ENCODE data around the gene USH1C. TPM values are rescaled to one million over a fixed set of nuclear protein-coding genes. Genes with fewer than 3 reads are reported as not detected.

Gene USH1C
- polyA plus RNA-seq, 3 donors, result not detected

GRCh38 chr11:17489751-17490150 lies 54.5 kb downstream of the USH1C start:
- no peak for TF ChIP-seq CTCF (IDR thresholded peaks at IDR 0.05)
- 100% methylated on average over 2 of the region's 5 CpGs for WGBS (ENCODE audit: insufficient coverage)
- no peaks in the 10 kb centered on the region for H3K27me3 ChIP-seq (ENCODE audit: control insufficient read depth in 2 of 2, insufficient read depth in 2 of 2, low read length in 2 of 2)
- intact Hi-C loops (cut with micrococcal nuclease), result no loop called here
- no peak overlapping the region for H3K4me3 ChIP-seq (replicated peaks in 1 of 3; ENCODE audit: low read depth in 2 of 3, low read length in 3 of 3)
- no peak overlapping the region for H3K27ac Mint-ChIP-seq
- H3K27ac ChIP-seq (ENCODE audit: low read depth in 1 of 2, low read length in 2 of 2), result no peak overlapping the region
- H3K4me1 Mint-ChIP-seq, result no peaks in the 10 kb centered on the region
- H2AFZ ChIP-seq (ENCODE audit: insufficient read depth, low read depth, low read length, poor library complexity, severe bottlenecking), result no peak overlapping the region
- H4K20me1 ChIP-seq (ENCODE audit: insufficient read depth, low read length), result no peaks in the 10 kb centered on the region
- H3K4me3 Mint-ChIP-seq, result no peak overlapping the region
- no peaks in the 10 kb centered on the region for H3K9me3 ChIP-seq (replicated peaks in 1 of 2; ENCODE audit: control insufficient read depth in 1 of 2, insufficient read depth in 1 of 2, low read length in 2 of 2)
- no peaks in the 10 kb centered on the region for H3K9me3 Mint-ChIP-seq
- peaks cover 3 to 4% (median 3%) of the 10 kb centered on the region in 3 donors for H3K27me3 Mint-ChIP-seq (ENCODE audit: low read depth in 3 of 3)
- no peak for DNase-seq
- no peaks in the 10 kb centered on the region for H3K4me1 ChIP-seq (ENCODE audit: control insufficient read depth in 1 of 2, insufficient read depth in 2 of 2, low read length in 2 of 2)
- H3K36me3 ChIP-seq (replicated peaks in 1 of 2; ENCODE audit: control insufficient read depth in 1 of 2, insufficient read depth in 2 of 2, low read length in 2 of 2), result no peaks in the 10 kb centered on the region
- H3K9ac ChIP-seq (ENCODE audit: insufficient read depth, low read length, poor library complexity, severe bottlenecking), result no peak overlapping the region
- H3K79me2 ChIP-seq (ENCODE audit: insufficient read depth, low read length), result no peaks in the 10 kb centered on the region
- no peak overlapping the region for H3K4me2 ChIP-seq (replicated peaks; ENCODE audit: extremely low read depth, low read length, poor library complexity, severe bottlenecking)
- H3K36me3 Mint-ChIP-seq, result no peaks in the 10 kb centered on the region

DNA sequence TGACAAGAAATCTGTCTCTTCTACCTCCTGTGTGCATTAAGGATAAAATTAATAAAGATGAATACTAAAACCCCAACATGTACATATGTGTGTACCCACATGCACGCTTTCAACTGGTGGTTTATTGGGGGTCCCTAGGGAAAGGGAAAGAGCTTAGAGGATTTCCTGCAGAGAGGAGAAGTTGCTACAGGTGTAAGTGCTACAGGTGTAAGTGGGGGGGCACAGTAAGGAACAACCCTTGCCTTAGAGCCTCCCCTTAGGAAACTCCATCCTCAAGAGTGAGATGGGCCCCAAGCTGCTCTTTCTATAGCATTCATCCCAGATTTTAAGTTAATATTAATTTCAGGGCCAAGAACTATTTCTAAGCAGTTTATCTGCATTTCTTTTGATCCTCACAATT lies 55.7 kb downstream of the USH1C start:
- no peak for DNase-seq
- intact Hi-C loops (cut with micrococcal nuclease), result no loop called here
- Mint-ChIP-seq H3K9me3 (peaks cover 0 to 2% (median 0%) of the 10 kb centered on the region in 7 donors), H3K4me1 (no peaks in the 10 kb centered on the region), H3K27ac (no peak overlapping the region), H3K27me3 (ENCODE audit: low read depth in 3 of 3) (peaks cover 3 to 4% (median 3%) of the 10 kb centered on the region in 3 donors), H3K4me3 (no peak overlapping the region), H3K36me3 (no peaks in the 10 kb centered on the region)
- no peaks in the 10 kb centered on the region for H3K36me3 ChIP-seq (replicated peaks in 1 of 2; ENCODE audit: control insufficient read depth in 1 of 2, insufficient read depth in 2 of 2, low read length in 2 of 2)
- no peak overlapping the region for H3K4me2 ChIP-seq (replicated peaks; ENCODE audit: extremely low read depth, low read length, poor library complexity, severe bottlenecking)
- H2AFZ ChIP-seq (ENCODE audit: insufficient read depth, low read depth, low read length, poor library complexity, severe bottlenecking), result no peak overlapping the region
- no peaks in the 10 kb centered on the region for H3K79me2 ChIP-seq (ENCODE audit: insufficient read depth, low read length)
- WGBS (ENCODE audit: insufficient coverage), result no CpG with 5 or more reads among the region's 1 CpG
- no peak overlapping the region for H3K4me3 ChIP-seq (replicated peaks in 1 of 3; ENCODE audit: low read depth in 2 of 3, low read length in 3 of 3)
- no peak overlapping the region for H3K27ac ChIP-seq (ENCODE audit: low read depth in 1 of 2, low read length in 2 of 2)
- no peak overlapping the region for H3K9ac ChIP-seq (ENCODE audit: insufficient read depth, low read length, poor library complexity, severe bottlenecking)
- H3K27me3 ChIP-seq (ENCODE audit: control insufficient read depth in 2 of 2, insufficient read depth in 2 of 2, low read length in 2 of 2), result no peaks in the 10 kb centered on the region
- no peaks in the 10 kb centered on the region for H3K4me1 ChIP-seq (ENCODE audit: control insufficient read depth in 1 of 2, insufficient read depth in 2 of 2, low read length in 2 of 2)
- H4K20me1 ChIP-seq (ENCODE audit: insufficient read depth, low read length), result no peaks in the 10 kb centered on the region
- H3K9me3 ChIP-seq (replicated peaks in 1 of 2; ENCODE audit: control insufficient read depth in 1 of 2, insufficient read depth in 1 of 2, low read length in 2 of 2), result no peaks in the 10 kb centered on the region
- TF ChIP-seq CTCF (IDR thresholded peaks at IDR 0.05), result no peak

Data from CD14-positive monocyte (primary cell).